HEK293 (cell line): ENCODE measurements around the gene MACC1.
"Not testable (repeated sequence)": the region's sequence is repeated elsewhere in the genome, so short reads cannot be mapped to it uniquely, and the experiment has no call there.

Experiments
- CTCF ChIA-PET: fragments of 350-600 bp; formaldehyde crosslinking; extraction: SDS; loops from one replicate; lab custom pipeline; 2021; ENCODE audit warnings: antibody characterized with exemption; lab: Yijun Ruan, JAX
- POLR2A ChIA-PET: fragments of 300-600 bp; formaldehyde crosslinking; extraction: SDS; loops from one replicate; lab custom pipeline; 2020; ENCODE audit warnings: antibody characterized with exemption, inconsistent platforms; lab: Yijun Ruan, JAX
- H3K27ac ChIP-seq: fragments of 200-500 bp; sonication (Bioruptor generic); 2 replicates; pipeline ENCODE4 v1.5.1; 2014; ENCODE audit warnings: low read depth, low read length, control low read depth, inconsistent platforms; ENCODE audit errors: extremely low read depth
- H3K36me3 ChIP-seq, 2 experiments: fragments of 200-500 bp in 1 of 2; sonication (Bioruptor generic) in 1 of 2; 1 replicate in 1 of 2; 2 replicates in 1 of 2; pipeline ENCODE4 v1.5.1; 2014 to 2017; ENCODE audit warnings: inconsistent platforms in 2 of 2, low read length in 2 of 2; ENCODE audit not compliant: control insufficient read depth in 2 of 2, insufficient read depth in 1 of 2
- H3K4me1 ChIP-seq: fragments of 200-500 bp; sonication (Bioruptor generic); 2 replicates; pipeline ENCODE4 v1.5.1; 2014; ENCODE audit warnings: mild to moderate bottlenecking, low read length, inconsistent platforms; ENCODE audit not compliant: control insufficient read depth, insufficient read depth
- H3K4me3 ChIP-seq: 2 replicates; pipeline ENCODE4 v1.5.1; 2011; ENCODE audit warnings: low read depth, mild to moderate bottlenecking, control low read depth, low read length, moderate library complexity
- H3K9me3 ChIP-seq: fragments of 200-500 bp; sonication (Bioruptor generic); 2 replicates; pipeline ENCODE4 v1.5.1; 2014; ENCODE audit warnings: low read depth, low read length, inconsistent platforms; ENCODE audit not compliant: control insufficient read depth, insufficient read depth
- KLF7 ChIP-seq: fragments of 450-650 bp; formaldehyde crosslinking; IDR thresholded peaks from 2 replicates; pipeline ENCODE4 v1.5.1; 2016; ENCODE audit warnings: missing biosample characterization, missing genetic modification characterization, borderline replicate concordance
- MEIS1 ChIP-seq: sonication (generic); formaldehyde crosslinking; IDR thresholded peaks from 2 replicates; pipeline ENCODE4 v1.8.1; 2022; ENCODE audit warnings: missing genetic modification reagents, mild to moderate bottlenecking, borderline replicate concordance
- MYNN ChIP-seq: fragments of 450-650 bp; formaldehyde crosslinking; IDR thresholded peaks from 2 replicates; pipeline ENCODE4 v1.5.1; 2016; ENCODE audit warnings: missing biosample characterization, missing genetic modification characterization, borderline replicate concordance
- ZBTB20 ChIP-seq: fragments of 450-650 bp; formaldehyde crosslinking; IDR thresholded peaks from 2 replicates; pipeline ENCODE4 v1.5.1; 2016; ENCODE audit warnings: missing biosample characterization, missing genetic modification characterization
- ZFP69B ChIP-seq: fragments of 450-650 bp; formaldehyde crosslinking; IDR thresholded peaks from 2 replicates; pipeline ENCODE4 v1.5.1; 2016; ENCODE audit warnings: missing biosample characterization, missing genetic modification characterization
- ZNF248 ChIP-seq: fragments of 450-650 bp; formaldehyde crosslinking; IDR thresholded peaks from 2 replicates; pipeline ENCODE4 v1.5.1; 2017; ENCODE audit warnings: missing biosample characterization, missing genetic modification characterization
- ZNF433 ChIP-seq: fragments of 450-650 bp; formaldehyde crosslinking; IDR thresholded peaks from 2 replicates; pipeline ENCODE4 v1.5.1; 2016; ENCODE audit warnings: missing biosample characterization, missing genetic modification characterization, low read depth
- ZNF501 ChIP-seq: fragments of 450-650 bp; formaldehyde crosslinking; IDR thresholded peaks from 2 replicates; pipeline ENCODE4 v1.5.1; 2016; ENCODE audit warnings: missing biosample characterization, missing genetic modification characterization
- ZNF768 ChIP-seq: fragments of 450-650 bp; formaldehyde crosslinking; IDR thresholded peaks from 2 replicates; pipeline ENCODE4 v1.5.1; 2018; ENCODE audit warnings: missing biosample characterization, mild to moderate bottlenecking, missing genetic modification characterization
- ZSCAN30 ChIP-seq: fragments of 450-650 bp; IDR thresholded peaks from 2 replicates; pipeline ENCODE4 v1.5.1; 2018; ENCODE audit warnings: missing biosample characterization, mild to moderate bottlenecking, missing genetic modification characterization, moderate library complexity
- TF ChIP-seq, protein P1 (sequence below): fragments of 450-650 bp; formaldehyde crosslinking; conservative IDR thresholded peaks from 2 replicates; pipeline ENCODE4 v1.5.1; 2016; ENCODE audit warnings: low read depth, missing biosample characterization, missing genetic modification characterization
- TF ChIP-seq, protein P2 (sequence below): fragments of 450-650 bp; formaldehyde crosslinking; IDR thresholded peaks from 2 replicates; pipeline ENCODE4; 2016; ENCODE audit warnings: missing biosample characterization, missing genetic modification characterization
- TF ChIP-seq, protein P3 (sequence below): fragments of 450-650 bp; formaldehyde crosslinking; IDR thresholded peaks from 2 replicates; pipeline ENCODE4 v1.5.1; 2016; ENCODE audit warnings: missing biosample characterization, missing genetic modification characterization
- TF ChIP-seq, protein P4 (sequence below): fragments of 450-650 bp; IDR thresholded peaks from 2 replicates; pipeline ENCODE4 v1.5.1; 2018; ENCODE audit warnings: missing biosample characterization, missing genetic modification characterization

Gene MACC1

GRCh38 chr7:20122073-20122472 is 95.1 kb downstream of the MACC1 start (continued):
- TF ChIP-seq, protein P1, sequence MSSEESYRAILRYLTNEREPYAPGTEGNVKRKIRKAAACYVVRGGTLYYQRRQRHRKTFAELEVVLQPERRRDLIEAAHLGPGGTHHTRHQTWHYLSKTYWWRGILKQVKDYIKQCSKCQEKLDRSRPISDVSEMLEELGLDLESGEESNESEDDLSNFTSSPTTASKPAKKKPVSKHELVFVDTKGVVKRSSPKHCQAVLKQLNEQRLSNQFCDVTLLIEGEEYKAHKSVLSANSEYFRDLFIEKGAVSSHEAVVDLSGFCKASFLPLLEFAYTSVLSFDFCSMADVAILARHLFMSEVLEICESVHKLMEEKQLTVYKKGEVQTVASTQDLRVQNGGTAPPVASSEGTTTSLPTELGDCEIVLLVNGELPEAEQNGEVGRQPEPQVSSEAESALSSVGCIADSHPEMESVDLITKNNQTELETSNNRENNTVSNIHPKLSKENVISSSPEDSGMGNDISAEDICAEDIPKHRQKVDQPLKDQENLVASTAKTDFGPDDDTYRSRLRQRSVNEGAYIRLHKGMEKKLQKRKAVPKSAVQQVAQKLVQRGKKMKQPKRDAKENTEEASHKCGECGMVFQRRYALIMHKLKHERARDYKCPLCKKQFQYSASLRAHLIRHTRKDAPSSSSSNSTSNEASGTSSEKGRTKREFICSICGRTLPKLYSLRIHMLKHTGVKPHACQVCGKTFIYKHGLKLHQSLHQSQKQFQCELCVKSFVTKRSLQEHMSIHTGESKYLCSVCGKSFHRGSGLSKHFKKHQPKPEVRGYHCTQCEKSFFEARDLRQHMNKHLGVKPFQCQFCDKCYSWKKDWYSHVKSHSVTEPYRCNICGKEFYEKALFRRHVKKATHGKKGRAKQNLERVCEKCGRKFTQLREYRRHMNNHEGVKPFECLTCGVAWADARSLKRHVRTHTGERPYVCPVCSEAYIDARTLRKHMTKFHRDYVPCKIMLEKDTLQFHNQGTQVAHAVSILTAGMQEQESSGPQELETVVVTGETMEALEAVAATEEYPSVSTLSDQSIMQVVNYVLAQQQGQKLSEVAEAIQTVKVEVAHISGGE (tag by site-specific recombination) = no peak
- no peak for TF ChIP-seq KLF7 (tag by site-specific recombination)

DNA sequence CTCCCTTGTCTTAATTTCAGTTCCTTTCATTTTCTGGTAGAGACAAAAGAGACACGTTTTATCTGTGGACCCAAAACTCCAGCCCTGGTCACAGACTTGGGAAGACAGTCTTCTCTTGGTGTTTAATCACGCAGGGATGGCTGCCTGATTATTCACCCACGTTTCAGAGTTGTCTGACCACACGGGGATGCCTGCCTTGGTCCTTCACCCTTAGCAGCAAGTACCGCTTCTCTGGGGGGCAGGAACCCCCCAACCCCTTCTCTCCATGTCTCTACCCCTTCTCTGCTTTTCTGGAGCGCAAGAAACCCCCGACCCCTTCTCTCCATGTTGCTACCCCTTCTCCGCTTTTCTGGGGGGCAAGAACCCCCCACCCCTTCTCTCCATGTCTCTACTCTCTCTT is 95.8 kb downstream of the MACC1 start:
- no peak overlapping the region for H3K27ac ChIP-seq
- no peak for TF ChIP-seq ZFP69B (tag by site-specific recombination)
- no peak for TF ChIP-seq ZNF501 (tag by site-specific recombination)
- TF ChIP-seq ZNF248 (tag by site-specific recombination) = no peak
- TF ChIP-seq ZBTB20 (tag by site-specific recombination) = no peak
- TF ChIP-seq, protein P2, sequence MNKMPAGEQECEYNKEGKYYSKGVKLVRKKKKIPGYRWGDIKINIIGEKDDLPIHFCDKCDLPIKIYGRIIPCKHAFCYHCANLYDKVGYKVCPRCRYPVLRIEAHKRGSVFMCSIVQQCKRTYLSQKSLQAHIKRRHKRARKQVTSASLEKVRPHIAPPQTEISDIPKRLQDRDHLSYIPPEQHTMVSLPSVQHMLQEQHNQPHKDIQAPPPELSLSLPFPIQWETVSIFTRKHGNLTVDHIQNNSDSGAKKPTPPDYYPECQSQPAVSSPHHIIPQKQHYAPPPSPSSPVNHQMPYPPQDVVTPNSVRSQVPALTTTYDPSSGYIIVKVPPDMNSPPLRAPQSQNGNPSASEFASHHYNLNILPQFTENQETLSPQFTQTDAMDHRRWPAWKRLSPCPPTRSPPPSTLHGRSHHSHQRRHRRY (tag by site-specific recombination) = no peak
- TF ChIP-seq ZSCAN30 (tag by site-specific recombination) = no peak
- no peak for TF ChIP-seq MEIS1 (CRISPR knock-in tag)
- TF ChIP-seq, protein P3, sequence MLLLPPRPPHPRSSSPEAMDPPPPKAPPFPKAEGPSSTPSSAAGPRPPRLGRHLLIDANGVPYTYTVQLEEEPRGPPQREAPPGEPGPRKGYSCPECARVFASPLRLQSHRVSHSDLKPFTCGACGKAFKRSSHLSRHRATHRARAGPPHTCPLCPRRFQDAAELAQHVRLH (tag by site-specific recombination) = no peak
- TF ChIP-seq ZNF433 (tag by site-specific recombination) = no peak
- no peak for TF ChIP-seq ZNF768 (tag by site-specific recombination)
- no peak for TF ChIP-seq MYNN (tag by site-specific recombination)
- TF ChIP-seq, protein P4, sequence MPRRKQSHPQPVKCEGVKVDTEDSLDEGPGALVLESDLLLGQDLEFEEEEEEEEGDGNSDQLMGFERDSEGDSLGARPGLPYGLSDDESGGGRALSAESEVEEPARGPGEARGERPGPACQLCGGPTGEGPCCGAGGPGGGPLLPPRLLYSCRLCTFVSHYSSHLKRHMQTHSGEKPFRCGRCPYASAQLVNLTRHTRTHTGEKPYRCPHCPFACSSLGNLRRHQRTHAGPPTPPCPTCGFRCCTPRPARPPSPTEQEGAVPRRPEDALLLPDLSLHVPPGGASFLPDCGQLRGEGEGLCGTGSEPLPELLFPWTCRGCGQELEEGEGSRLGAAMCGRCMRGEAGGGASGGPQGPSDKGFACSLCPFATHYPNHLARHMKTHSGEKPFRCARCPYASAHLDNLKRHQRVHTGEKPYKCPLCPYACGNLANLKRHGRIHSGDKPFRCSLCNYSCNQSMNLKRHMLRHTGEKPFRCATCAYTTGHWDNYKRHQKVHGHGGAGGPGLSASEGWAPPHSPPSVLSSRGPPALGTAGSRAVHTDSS (tag by site-specific recombination) = no peak
- no peaks in the 10 kb centered on the region for H3K9me3 ChIP-seq
- ChIA-PET CTCF (no interaction called here), POLR2A (no interaction called here)
- H3K4me3 ChIP-seq = no peak overlapping the region
- H3K36me3 ChIP-seq = no peaks in the 10 kb centered on the region
- no peaks in the 10 kb centered on the region for H3K4me1 ChIP-seq

DNA sequence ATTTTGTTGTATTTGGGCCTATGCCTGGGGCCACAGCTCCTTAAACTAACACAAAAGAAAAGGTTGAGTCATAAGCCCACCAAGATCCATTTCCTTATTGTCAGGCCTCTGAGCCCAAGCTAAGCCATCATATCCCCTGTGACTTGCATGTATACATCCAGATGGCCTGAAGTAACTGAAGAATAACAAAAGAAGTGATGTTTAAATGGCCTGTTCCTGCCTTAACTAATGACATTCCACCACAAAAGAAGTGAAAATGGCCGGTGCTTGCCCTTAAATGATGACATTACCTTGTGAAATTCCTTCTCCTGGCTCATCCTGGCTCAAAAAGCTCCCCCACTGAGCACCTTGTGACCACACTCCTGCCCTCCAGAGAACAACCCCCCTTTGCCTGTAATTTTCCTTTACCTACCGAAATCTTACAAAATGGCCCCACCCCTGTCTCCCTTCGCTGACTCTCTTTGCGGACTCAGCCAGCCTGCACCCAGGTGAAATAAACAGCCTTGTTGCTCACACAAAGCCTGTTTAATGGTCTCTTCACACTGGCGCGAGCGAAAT is 96.5 kb downstream of the MACC1 start:
- H3K4me3 ChIP-seq, H3K4me1 ChIP-seq, CTCF ChIA-PET, POLR2A ChIA-PET, H3K36me3 ChIP-seq, H3K9me3 ChIP-seq, H3K27ac ChIP-seq: not testable (repeated sequence)
